Measurements from ENCODE around the gene EMX1.

DNA sequence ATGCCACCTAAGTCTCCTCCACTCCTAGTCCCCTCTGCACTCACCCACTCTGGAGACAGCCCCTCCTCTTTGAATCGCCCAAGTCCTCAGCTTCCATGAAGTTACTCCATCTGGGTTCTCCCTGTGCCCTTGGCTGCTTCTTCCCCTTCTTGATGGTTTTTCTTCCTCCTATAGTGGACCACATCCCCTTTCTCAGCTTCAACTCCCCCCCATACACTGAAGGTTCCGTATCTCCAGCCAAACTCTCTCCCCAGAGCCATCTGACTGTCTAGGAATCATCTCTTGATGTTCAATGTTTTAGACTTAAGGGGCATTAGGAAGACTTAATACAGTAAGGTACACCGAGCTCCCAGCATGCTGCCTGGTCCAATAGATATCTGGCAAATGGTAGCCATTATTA lies 39.6 kb downstream of the EMX1 start:
- TF ChIP-seq POLR2AphosphoS5 (IDR thresholded peaks at IDR 0.05) = no peak
- TF ChIP-seq POLR2A (IDR thresholded peaks at IDR 0.05; ENCODE audit: low read depth) = no peak

All from esophagus muscularis mucosa (tissue), 2 donors.